ENCODE data around the gene XYLT1.

XYLT1 gene

DNA sequence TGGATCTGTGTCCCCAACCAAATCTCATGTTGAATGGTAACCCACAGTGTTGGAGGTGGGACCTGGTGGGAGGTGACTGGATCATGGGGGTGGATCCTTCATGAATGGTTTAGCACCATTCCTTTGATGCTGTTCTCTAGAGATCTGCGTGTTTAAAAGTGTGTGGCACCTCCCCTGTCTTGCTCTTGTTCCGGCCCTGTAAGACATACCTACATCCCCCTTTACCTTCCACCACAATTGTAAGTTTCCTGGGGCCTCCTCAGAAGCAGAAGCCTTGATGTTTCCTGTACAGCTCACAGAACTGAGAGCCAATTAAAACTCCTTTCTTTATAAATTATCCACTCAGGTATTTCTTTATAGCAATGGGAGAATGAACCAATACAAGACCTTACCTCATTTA is 257.7 kb downstream of the XYLT1 start:
- TF ChIP-seq, protein P1, sequence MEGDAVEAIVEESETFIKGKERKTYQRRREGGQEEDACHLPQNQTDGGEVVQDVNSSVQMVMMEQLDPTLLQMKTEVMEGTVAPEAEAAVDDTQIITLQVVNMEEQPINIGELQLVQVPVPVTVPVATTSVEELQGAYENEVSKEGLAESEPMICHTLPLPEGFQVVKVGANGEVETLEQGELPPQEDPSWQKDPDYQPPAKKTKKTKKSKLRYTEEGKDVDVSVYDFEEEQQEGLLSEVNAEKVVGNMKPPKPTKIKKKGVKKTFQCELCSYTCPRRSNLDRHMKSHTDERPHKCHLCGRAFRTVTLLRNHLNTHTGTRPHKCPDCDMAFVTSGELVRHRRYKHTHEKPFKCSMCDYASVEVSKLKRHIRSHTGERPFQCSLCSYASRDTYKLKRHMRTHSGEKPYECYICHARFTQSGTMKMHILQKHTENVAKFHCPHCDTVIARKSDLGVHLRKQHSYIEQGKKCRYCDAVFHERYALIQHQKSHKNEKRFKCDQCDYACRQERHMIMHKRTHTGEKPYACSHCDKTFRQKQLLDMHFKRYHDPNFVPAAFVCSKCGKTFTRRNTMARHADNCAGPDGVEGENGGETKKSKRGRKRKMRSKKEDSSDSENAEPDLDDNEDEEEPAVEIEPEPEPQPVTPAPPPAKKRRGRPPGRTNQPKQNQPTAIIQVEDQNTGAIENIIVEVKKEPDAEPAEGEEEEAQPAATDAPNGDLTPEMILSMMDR (IDR thresholded peaks at IDR 0.05): no peak
- DNase-seq (ENCODE audit: low spot score): no peak
- Histone ChIP-seq H3K4me3 (no peak overlapping the region), H3K27ac (no peak overlapping the region)

DNA sequence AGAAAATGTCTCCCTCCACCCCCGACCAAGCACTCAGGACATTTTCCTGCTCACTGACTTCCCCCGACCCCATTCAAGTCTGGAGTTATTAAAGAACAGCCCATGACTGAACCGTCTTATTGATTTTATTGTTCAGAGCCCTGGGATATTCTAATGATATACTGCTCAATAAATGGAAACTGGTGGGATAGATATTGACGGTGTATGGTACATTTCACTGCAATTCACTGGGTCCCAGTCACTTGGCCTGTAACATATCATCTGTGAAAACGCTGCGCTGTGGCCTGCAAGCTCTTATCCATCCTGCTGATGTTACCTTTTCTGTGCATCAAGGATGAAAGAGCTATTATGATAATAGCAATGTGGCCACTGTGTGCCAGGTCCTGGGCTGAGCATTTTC is 258.2 kb downstream of the XYLT1 start:
- Histone ChIP-seq H3K27ac (no peak overlapping the region), H3K4me3 (no peak overlapping the region)
- TF ChIP-seq, protein P1 (IDR thresholded peaks at IDR 0.05): no peak
- DNase-seq (ENCODE audit: low spot score): no peak

DNA sequence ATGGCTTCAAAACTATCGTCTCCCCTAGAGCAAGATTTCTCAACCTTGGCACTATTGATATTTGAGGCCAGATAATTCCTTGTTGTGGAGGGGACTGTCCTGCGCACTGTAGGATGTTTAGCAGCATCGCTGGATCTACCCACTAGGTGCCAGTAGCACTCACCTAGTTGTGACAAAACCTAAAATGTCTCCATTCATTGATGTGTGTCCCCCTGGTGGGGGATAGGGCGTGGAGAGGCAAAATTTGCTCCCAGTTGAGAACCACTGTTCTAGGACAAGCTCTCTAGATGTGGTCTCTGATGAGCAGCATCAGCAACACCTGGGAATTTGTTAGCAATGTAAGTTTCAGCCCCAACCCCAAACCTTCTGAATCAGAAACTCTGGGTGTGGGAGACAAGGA is 259.0 kb downstream of the XYLT1 start:
- Histone ChIP-seq H3K4me3 (no peak overlapping the region), H3K27ac (no peak overlapping the region)
- TF ChIP-seq, protein P1 (IDR thresholded peaks at IDR 0.05): no peak
- no peak for DNase-seq (ENCODE audit: low spot score)

DNA sequence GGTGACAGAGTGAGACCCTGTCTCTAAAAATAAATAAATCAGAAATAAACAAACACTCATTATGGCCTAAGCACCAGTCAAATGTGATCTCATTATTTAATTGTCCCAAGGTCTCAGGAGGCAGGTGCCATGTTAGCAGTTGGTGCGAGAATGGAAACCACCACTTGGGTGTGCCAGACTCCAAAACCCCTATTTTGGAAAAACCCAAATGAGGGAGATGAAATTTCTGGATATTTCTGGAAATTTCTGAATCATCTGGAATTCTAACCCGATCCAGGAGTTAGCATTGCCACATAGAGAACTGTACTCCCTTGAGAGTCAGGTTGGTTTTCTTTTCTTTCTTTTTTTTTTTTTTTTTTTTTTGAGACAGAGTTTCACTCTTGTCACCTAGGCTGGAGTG is 264.0 kb downstream of the XYLT1 start:
- TF ChIP-seq, protein P1 (IDR thresholded peaks at IDR 0.05): no peak
- DNase-seq (ENCODE audit: low spot score): no peak
- H3K4me3 ChIP-seq: no peak overlapping the region
- H3K27ac ChIP-seq: no peak overlapping the region

DNA sequence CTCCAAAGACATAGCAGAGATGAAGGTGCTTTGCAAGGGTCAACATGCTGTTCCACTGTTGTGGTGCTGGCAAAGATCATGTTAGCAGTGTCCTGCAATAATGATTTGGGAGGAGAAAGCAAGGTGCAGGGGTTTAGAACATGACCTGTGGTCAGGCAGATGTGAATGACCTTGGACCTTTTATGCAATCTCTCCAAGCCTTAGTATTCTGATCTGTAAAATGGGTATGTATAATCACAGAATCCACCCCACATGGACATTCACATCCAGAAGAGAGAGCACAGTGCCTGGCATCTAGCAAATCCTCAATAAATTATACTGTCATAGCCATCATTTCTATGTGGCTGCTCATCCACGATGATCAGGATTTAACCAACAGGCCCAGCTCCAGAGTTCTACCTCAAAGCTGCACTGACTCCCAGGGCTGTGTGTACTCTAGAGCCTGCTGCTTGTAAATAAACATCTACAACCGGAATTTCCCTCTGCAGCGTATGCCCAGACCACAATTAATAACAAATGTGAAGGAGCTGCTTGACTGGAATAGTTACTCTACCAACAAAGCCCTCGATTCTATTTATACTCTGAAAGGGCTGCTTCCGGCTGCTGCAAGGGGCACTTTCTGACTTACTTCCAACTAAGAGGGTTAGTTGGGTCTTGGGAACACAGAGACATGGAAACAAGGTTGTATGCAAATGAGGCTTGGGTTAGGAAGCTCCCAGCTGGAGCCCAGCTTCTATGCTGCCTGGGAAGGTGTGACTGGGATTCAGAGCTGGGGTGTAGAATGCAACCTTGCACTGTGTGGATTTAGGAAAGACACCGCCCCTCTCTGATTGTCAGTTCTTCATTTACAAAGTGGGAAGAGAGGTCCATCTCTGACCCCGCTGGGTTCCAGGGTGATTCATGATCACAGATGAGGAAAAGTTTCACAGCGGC is 265.2 kb downstream of the XYLT1 start:
- H3K27ac ChIP-seq: no peak overlapping the region
- TF ChIP-seq, protein P1 (IDR thresholded peaks at IDR 0.05): no peak
- no peak overlapping the region for H3K4me3 ChIP-seq
- no peak for DNase-seq (ENCODE audit: low spot score)

DNA sequence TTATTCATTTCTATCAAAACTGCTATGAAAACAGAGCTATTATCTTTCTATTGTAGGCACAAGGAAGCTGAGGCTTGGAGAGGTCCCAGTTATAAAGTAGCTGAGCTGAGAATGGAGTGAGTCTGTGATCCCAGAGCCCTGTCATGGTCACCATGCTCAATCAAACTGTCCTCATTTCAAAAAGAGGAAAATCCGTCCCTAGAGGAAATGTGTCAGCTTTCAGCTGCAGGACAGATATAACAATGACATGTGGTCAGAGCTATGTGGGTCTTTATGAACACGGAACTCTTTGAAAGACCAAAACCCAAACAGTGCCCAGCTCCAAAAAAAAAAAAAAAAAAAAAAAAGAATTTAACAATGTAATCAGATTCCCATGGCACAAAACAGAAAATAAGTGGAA is 266.1 kb downstream of the XYLT1 start:
- TF ChIP-seq, protein P1 (IDR thresholded peaks at IDR 0.05): no peak
- no peak overlapping the region for H3K27ac ChIP-seq
- DNase-seq (ENCODE audit: low spot score): no peak
- no peak overlapping the region for H3K4me3 ChIP-seq

DNA sequence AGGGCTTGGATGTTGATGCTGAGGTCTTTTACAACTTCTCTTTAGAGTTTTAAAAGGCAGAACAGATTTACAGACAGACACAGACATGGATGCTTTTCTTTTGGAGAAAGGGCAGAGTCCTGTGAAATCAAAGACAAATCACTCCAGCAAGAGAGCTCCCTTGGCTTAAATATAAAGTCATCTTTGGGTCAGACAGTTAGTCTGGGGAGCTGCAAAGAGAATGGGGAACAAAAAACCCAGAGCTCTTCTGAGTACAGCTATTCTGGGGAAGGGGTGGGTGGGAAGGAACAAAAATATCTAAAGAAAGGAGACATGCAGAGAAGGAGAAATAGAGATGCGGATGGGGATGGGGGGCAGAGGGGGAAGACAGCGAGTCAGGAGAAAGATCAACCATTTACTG is 266.6 kb downstream of the XYLT1 start:
- Histone ChIP-seq H3K4me3 (no peak overlapping the region), H3K27ac (no peak overlapping the region)
- TF ChIP-seq, protein P1 (IDR thresholded peaks at IDR 0.05): no peak
- no peak for DNase-seq (ENCODE audit: low spot score)
